Mucosa of stomach (tissue), 1 donor: Measurements from ENCODE around the gene EMP1.
A peak's percentile ranks its signal among the peaks of the same experiment; 100 is the strongest.

Source experiments
- H3K27me3 ChIP-seq: one replicate; pipeline ENCODE4 v1.7.0; 2013; ENCODE audit warnings: mild to moderate bottlenecking, low read length; ENCODE audit not compliant: control insufficient read depth, insufficient read depth
- H3K36me3 ChIP-seq: one replicate; pipeline ENCODE4 v1.7.0; 2013; ENCODE audit warnings: low read length; ENCODE audit not compliant: control insufficient read depth, insufficient read depth
- H3K4me1 ChIP-seq: one replicate; pipeline ENCODE4 v1.7.0; 2013; ENCODE audit warnings: mild to moderate bottlenecking, low read length; ENCODE audit not compliant: control insufficient read depth, insufficient read depth
- H3K4me3 ChIP-seq: one replicate; pipeline ENCODE4 v1.7.0; 2013; ENCODE audit warnings: low read length
- H3K9ac ChIP-seq: one replicate; pipeline ENCODE4 v1.7.0; 2013; ENCODE audit warnings: mild to moderate bottlenecking, low read length, moderate library complexity
- H3K9me3 ChIP-seq: one replicate; pipeline ENCODE4 v1.7.0; 2013; ENCODE audit warnings: mild to moderate bottlenecking, low read length, moderate library complexity; ENCODE audit not compliant: control insufficient read depth
- donor health status: Pancreatic carcinoma.

Gene EMP1, protein sequence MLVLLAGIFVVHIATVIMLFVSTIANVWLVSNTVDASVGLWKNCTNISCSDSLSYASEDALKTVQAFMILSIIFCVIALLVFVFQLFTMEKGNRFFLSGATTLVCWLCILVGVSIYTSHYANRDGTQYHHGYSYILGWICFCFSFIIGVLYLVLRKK

GRCh38 chr12:13196130-13196921 is at the start of gene EMP1:
Gene EMP1 (plus strand): TSS chr12:13196726. CDS start chr12:13211511, 14,785 bp downstream.
- H3K9ac ChIP-seq = peak within 1 kb of the TSS; percentile 84
- H3K27me3 ChIP-seq = no peaks in the 10 kb centered on the region
- H3K4me1 ChIP-seq = peaks cover 18% of the 10 kb centered on the region
- no peaks in the 10 kb centered on the region for H3K9me3 ChIP-seq
- no peaks in the 10 kb centered on the region for H3K36me3 ChIP-seq
- H3K4me3 ChIP-seq = peak within 1 kb of the TSS; percentile 80

- Histone ChIP-seq H3K9ac (no peak overlapping the region), H3K27me3 (peaks cover 31% of the 10 kb centered on the region), H3K4me3 (no peak overlapping the region), H3K9me3 (no peaks in the 10 kb centered on the region), H3K4me1 (peaks cover 7% of the 10 kb centered on the region), H3K36me3 (no peaks in the 10 kb centered on the region)
Measured at GRCh38 chr12:13147688-13148484, 48.6 kb upstream of the EMP1 start.

DNA sequence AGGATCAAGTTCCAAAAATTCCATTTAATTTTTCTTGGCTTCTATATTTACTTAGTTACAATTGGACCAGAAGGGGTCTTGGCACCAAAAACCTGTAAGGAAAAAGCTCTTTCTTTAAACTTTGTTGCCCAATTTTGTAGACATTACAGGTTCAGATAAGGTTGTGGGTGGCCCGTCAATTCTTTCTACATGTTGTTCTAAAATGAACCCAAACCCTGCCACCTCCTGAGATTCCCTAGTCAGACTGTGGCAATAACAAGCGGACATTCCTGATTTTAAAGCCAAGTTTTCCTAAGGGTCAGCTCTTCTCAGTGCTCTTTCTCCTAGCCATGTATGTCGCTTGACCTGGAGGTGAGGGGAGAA is 48.1 kb upstream of the EMP1 start:
- Histone ChIP-seq H3K36me3 (no peaks in the 10 kb centered on the region), H3K27me3 (peaks cover 31% of the 10 kb centered on the region), H3K9ac (no peak overlapping the region), H3K4me1 (peaks cover 7% of the 10 kb centered on the region), H3K4me3 (no peak overlapping the region), H3K9me3 (no peaks in the 10 kb centered on the region)

GRCh38 chr12:13149411-13149810 is 47.1 kb upstream of the EMP1 start:
- H3K9me3 ChIP-seq = no peaks in the 10 kb centered on the region
- peaks cover 24% of the 10 kb centered on the region for H3K27me3 ChIP-seq
- H3K36me3 ChIP-seq = no peaks in the 10 kb centered on the region
- H3K9ac ChIP-seq = no peak overlapping the region
- H3K4me1 ChIP-seq = peaks cover 6% of the 10 kb centered on the region
- no peak overlapping the region for H3K4me3 ChIP-seq

DNA sequence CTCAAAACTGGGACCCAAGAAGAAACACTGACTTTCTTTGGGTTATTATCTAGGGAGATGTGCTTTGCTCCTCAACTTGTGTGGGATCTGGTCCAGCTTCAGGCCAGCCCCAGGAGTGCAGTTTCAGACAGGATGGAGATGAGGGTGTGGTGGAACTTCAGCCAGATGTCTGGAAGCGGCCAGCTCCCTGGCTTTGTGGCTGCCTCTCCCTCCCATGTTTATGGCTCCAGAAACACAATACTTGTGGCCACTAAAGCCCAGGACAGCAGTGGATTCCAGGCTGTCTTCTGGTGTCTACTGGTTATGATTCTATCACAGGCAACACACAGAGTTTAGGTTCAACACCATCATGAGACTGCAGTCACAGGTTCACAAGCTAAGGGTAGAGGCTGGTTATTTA is 44.2 kb upstream of the EMP1 start:
- Histone ChIP-seq H3K36me3 (no peaks in the 10 kb centered on the region), H3K9me3 (no peaks in the 10 kb centered on the region), H3K4me3 (no peak overlapping the region), H3K27me3 (peaks cover 2% of the 10 kb centered on the region), H3K9ac (no peak overlapping the region), H3K4me1 (no peaks in the 10 kb centered on the region)

GRCh38 chr12:13152756-13153155 is 43.8 kb upstream of the EMP1 start:
- H3K4me1 ChIP-seq = no peaks in the 10 kb centered on the region
- no peak overlapping the region for H3K4me3 ChIP-seq
- no peak overlapping the region for H3K9ac ChIP-seq
- H3K27me3 ChIP-seq = peaks cover 2% of the 10 kb centered on the region
- no peaks in the 10 kb centered on the region for H3K36me3 ChIP-seq
- H3K9me3 ChIP-seq = no peaks in the 10 kb centered on the region

GRCh38 chr12:13153180-13153579 is 43.3 kb upstream of the EMP1 start:
- no peak overlapping the region for H3K9ac ChIP-seq
- H3K36me3 ChIP-seq = no peaks in the 10 kb centered on the region
- peaks cover 4% of the 10 kb centered on the region for H3K27me3 ChIP-seq
- H3K4me3 ChIP-seq = no peak overlapping the region
- no peaks in the 10 kb centered on the region for H3K9me3 ChIP-seq
- no peaks in the 10 kb centered on the region for H3K4me1 ChIP-seq

- H3K4me3 ChIP-seq = no peak overlapping the region
- H3K27me3 ChIP-seq = peaks cover 4% of the 10 kb centered on the region
- no peaks in the 10 kb centered on the region for H3K4me1 ChIP-seq
- no peaks in the 10 kb centered on the region for H3K9me3 ChIP-seq
- no peak overlapping the region for H3K9ac ChIP-seq
- no peaks in the 10 kb centered on the region for H3K36me3 ChIP-seq
Measured at GRCh38 chr12:13154027-13154538, 42.4 kb upstream of the EMP1 start.

- H3K9ac ChIP-seq = no peak overlapping the region
- H3K4me1 ChIP-seq = no peaks in the 10 kb centered on the region
Measured at GRCh38 chr12:13154831-13155230, 41.7 kb upstream of the EMP1 start.

GRCh38 chr12:13156277-13156676 is 40.2 kb upstream of the EMP1 start:
- Histone ChIP-seq H3K4me1 (no peaks in the 10 kb centered on the region), H3K9ac (no peak overlapping the region), H3K36me3 (no peaks in the 10 kb centered on the region), H3K27me3 (peaks cover 4% of the 10 kb centered on the region), H3K9me3 (no peaks in the 10 kb centered on the region), H3K4me3 (no peak overlapping the region)

More at GRCh38 chr12:13154831-13155230, 41.7 kb upstream of the EMP1 start:
- no peaks in the 10 kb centered on the region for H3K9me3 ChIP-seq
- peaks cover 4% of the 10 kb centered on the region for H3K27me3 ChIP-seq
- H3K4me3 ChIP-seq = no peak overlapping the region
- H3K36me3 ChIP-seq = no peaks in the 10 kb centered on the region

- Histone ChIP-seq H3K36me3 (no peaks in the 10 kb centered on the region), H3K27me3 (peaks cover 10% of the 10 kb centered on the region), H3K9me3 (no peaks in the 10 kb centered on the region), H3K4me1 (peaks cover 12% of the 10 kb centered on the region), H3K9ac (no peak overlapping the region), H3K4me3 (no peak overlapping the region)
Measured at GRCh38 chr12:13161172-13161571, 35.4 kb upstream of the EMP1 start.

- Histone ChIP-seq H3K4me1 (peaks cover 13% of the 10 kb centered on the region), H3K4me3 (no peak overlapping the region), H3K9ac (no peak overlapping the region), H3K27me3 (peaks cover 7% of the 10 kb centered on the region), H3K9me3 (no peaks in the 10 kb centered on the region), H3K36me3 (no peaks in the 10 kb centered on the region)
Measured at GRCh38 chr12:13162904-13163303, 33.6 kb upstream of the EMP1 start.
